ENCODE data around the gene RBM39.

GRCh38 chr20:35653893-35654292, 88.2 kb downstream of the RBM39 start:
- TF ChIP-seq CTCF (IDR thresholded peaks at IDR 0.05) (no peak), POLR2AphosphoS5 (IDR thresholded peaks at IDR 0.05; ENCODE audit: low read depth, low read length) (no peak)

All from Panc1 (cell line).